KMS-11 (cell line): Measurements from ENCODE around the gene CDKN2AIPNL.

Experiments
- H2AFZ ChIP-seq: fragments of 200-600 bp; sonication (generic); 2 replicates; pipeline ENCODE4 v1.6.1; 2016; ENCODE audit warnings: antibody characterized with exemption, mixed run types, low read depth
- H3K27ac ChIP-seq: fragments of 200-600 bp; sonication (generic); 2 replicates; pipeline ENCODE4 v1.6.1; 2016; ENCODE audit warnings: mild to moderate bottlenecking, mixed run types
- H3K27me3 ChIP-seq: fragments of 200-600 bp; sonication (generic); 2 replicates; pipeline ENCODE4 v1.6.1; 2017; ENCODE audit warnings: mild to moderate bottlenecking, low read depth, mixed run types, moderate library complexity; ENCODE audit not compliant: insufficient read depth
- H3K36me3 ChIP-seq: fragments of 200-600 bp; sonication (generic); 2 replicates; pipeline ENCODE4 v1.6.1; 2017; ENCODE audit warnings: mild to moderate bottlenecking, mixed run types; ENCODE audit not compliant: insufficient read depth
- H3K4me1 ChIP-seq: fragments of 200-600 bp; sonication (generic); 2 replicates; pipeline ENCODE4 v1.6.1; 2016; ENCODE audit warnings: mild to moderate bottlenecking, low read depth, mixed run types; ENCODE audit not compliant: poor library complexity, severe bottlenecking
- H3K4me2 ChIP-seq: fragments of 200-600 bp; sonication (generic); 2 replicates; pipeline ENCODE4 v1.7.0; 2016; ENCODE audit warnings: mild to moderate bottlenecking, mixed run types
- H3K4me3 ChIP-seq: fragments of 200-600 bp; sonication (generic); IDR thresholded peaks from 2 replicates; pipeline ENCODE4 v1.6.1; 2017; ENCODE audit warnings: low read depth, low read length, mixed read lengths; ENCODE audit not compliant: insufficient read depth
- H3K79me2 ChIP-seq: fragments of 200-600 bp; sonication (generic); 2 replicates; pipeline ENCODE4 v1.6.1; 2016; ENCODE audit warnings: low read depth, mixed run types; ENCODE audit not compliant: insufficient read depth
- H3K9ac ChIP-seq: fragments of 200-600 bp; sonication (generic); 2 replicates; pipeline ENCODE4 v1.6.1; 2016; ENCODE audit warnings: mild to moderate bottlenecking, mixed run types
- H4K20me1 ChIP-seq: fragments of 200-600 bp; sonication (generic); 2 replicates; pipeline ENCODE4 v1.6.1; 2016; ENCODE audit warnings: mild to moderate bottlenecking, mixed run types; ENCODE audit not compliant: insufficient read depth
- TF ChIP-seq, protein P1 (sequence below): fragments of 200-600 bp; sonication (generic); conservative IDR thresholded peaks from 2 replicates; pipeline ENCODE4 v1.6.1; 2017; ENCODE audit warnings: low read depth, mild to moderate bottlenecking, antibody characterized with exemption, low read length, moderate library complexity, mixed read lengths

Gene CDKN2AIPNL

DNA sequence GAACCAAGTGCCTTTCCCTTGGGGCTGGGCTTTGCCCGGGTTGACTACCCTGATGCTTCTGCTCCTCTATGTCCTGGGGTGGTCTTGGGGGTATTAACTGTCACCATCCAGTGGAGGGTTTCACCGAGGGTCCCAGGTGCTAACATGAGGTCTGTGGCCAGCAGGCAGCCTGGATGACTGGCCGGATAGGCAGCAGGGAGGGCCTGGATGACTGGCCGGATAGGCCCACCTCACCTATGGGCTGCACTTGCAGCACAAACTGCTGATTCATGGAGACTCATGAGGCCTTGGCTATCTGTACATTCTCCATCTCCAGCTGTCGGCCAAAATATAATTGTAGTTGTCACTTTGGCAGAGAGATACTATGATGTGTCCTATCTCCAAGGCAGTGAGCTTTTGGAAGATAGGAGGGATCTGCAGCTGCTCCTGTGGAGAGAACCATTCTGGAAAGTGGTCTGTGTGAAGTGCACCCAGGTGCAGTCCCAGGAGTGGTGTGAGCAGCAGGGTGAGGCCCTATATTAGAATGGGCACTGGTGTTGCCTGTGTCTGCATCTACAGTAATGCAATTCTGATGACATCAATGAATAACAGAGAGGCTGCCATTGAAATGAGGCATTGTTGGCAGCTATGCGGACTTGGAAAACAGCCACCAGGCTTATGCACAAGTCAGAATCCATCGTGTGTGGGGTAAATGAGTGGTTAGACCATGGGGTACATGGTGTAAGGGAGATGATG, 26.3 kb upstream of the CDKN2AIPNL start:
- no peaks in the 10 kb centered on the region for H3K27me3 ChIP-seq
- no peak overlapping the region for H3K4me3 ChIP-seq
- H3K27ac ChIP-seq: peak overlapping the region; percentile 97
- H2AFZ ChIP-seq: peak overlapping the region; percentile 19; the same call in 1 of the 2 replicates
- H3K9ac ChIP-seq: peak overlapping the region; percentile 84
- H3K79me2 ChIP-seq: no peaks in the 10 kb centered on the region
- no peaks in the 10 kb centered on the region for H4K20me1 ChIP-seq
- peaks cover 59% of the 10 kb centered on the region for H3K4me1 ChIP-seq
- H3K4me2 ChIP-seq: peak overlapping the region; percentile 72
- no peaks in the 10 kb centered on the region for H3K36me3 ChIP-seq
- TF ChIP-seq, protein P1, sequence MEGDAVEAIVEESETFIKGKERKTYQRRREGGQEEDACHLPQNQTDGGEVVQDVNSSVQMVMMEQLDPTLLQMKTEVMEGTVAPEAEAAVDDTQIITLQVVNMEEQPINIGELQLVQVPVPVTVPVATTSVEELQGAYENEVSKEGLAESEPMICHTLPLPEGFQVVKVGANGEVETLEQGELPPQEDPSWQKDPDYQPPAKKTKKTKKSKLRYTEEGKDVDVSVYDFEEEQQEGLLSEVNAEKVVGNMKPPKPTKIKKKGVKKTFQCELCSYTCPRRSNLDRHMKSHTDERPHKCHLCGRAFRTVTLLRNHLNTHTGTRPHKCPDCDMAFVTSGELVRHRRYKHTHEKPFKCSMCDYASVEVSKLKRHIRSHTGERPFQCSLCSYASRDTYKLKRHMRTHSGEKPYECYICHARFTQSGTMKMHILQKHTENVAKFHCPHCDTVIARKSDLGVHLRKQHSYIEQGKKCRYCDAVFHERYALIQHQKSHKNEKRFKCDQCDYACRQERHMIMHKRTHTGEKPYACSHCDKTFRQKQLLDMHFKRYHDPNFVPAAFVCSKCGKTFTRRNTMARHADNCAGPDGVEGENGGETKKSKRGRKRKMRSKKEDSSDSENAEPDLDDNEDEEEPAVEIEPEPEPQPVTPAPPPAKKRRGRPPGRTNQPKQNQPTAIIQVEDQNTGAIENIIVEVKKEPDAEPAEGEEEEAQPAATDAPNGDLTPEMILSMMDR: no peak

DNA sequence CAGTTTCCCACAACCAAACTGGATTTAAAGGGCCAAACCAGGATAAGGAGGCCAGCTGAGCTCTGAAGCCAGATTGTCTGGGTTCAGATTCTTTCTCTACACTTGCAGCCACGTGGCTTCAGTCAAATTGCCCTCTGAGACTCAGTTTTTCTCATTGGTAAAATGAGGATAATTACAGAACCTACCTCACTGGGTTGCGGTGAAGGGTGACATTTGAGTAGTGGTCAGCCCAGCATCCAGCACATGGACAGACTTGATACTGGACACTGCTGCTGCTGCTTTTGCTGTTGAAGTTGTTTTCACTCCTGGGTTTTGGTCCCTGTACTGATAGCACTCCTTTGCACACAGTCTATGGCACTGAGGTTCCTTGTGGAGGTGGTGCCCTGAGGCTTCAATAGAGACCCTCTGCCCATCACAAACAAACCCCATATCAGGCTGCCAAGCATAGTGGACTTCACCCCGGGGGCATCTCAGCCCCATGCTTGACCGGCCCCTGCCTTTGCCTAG, 25.7 kb upstream of the CDKN2AIPNL start:
- H3K9ac ChIP-seq: peak overlapping the region; percentile 84
- H2AFZ ChIP-seq: peak overlapping the region; percentile 19; the same call in 1 of the 2 replicates
- H3K79me2 ChIP-seq: no peaks in the 10 kb centered on the region
- peak overlapping the region; percentile 72 for H3K4me2 ChIP-seq
- H3K27me3 ChIP-seq: no peaks in the 10 kb centered on the region
- TF ChIP-seq, protein P1: no peak
- no peak overlapping the region for H3K4me3 ChIP-seq
- H3K4me1 ChIP-seq: peaks cover 64% of the 10 kb centered on the region
- no peaks in the 10 kb centered on the region for H3K36me3 ChIP-seq
- H4K20me1 ChIP-seq: no peaks in the 10 kb centered on the region
- peak overlapping the region; percentile 97 for H3K27ac ChIP-seq

DNA sequence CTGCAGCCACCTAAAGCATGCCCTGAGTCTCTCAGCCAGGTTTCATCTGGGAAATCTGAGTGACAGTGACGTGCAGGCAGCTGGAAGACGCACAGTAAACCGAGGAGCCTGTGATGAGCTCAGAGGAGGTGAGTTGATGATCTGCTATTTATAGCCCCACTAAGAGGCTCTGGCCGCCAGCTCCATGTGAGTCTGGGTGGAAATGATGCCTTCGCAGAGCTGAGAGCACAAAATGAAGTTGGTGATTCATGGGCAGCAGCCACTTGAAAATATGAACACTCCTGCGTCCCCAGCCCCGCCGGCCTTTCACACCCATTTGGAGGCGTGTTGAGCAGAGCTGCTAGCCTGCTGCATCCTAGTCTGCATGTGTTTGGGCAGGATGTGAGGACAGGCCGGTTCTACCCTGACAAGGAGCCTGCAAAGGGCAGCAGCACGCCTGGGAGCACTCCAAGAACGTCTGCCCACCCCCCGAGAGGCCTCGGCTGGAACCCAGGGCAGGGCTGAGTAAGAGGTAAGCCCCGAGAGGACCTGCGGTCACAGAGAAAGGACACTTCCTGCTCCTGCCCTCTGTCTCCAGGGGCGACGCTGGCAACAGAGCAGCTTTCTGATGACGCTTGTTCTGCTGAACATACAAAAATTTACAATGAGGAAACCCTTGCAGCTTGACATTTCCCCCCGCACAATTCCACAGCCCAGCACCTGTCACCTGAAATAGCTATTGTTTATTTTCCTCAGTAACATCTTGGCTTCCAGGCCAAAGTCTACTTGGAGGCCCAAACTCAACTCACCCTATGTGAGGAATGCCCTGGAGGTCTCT, 25.1 kb upstream of the CDKN2AIPNL start:
- no peaks in the 10 kb centered on the region for H3K79me2 ChIP-seq
- no peaks in the 10 kb centered on the region for H3K36me3 ChIP-seq
- peak overlapping the region; percentile 52; the same call in 1 of the 2 replicates for H2AFZ ChIP-seq
- H3K9ac ChIP-seq: peak overlapping the region; percentile 84
- no peaks in the 10 kb centered on the region for H3K27me3 ChIP-seq
- peak overlapping the region; percentile 72 for H3K4me2 ChIP-seq
- TF ChIP-seq, protein P1: no peak
- no peak overlapping the region for H3K4me3 ChIP-seq
- peaks cover 68% of the 10 kb centered on the region for H3K4me1 ChIP-seq
- H3K27ac ChIP-seq: peak overlapping the region; percentile 97
- H4K20me1 ChIP-seq: no peaks in the 10 kb centered on the region

DNA sequence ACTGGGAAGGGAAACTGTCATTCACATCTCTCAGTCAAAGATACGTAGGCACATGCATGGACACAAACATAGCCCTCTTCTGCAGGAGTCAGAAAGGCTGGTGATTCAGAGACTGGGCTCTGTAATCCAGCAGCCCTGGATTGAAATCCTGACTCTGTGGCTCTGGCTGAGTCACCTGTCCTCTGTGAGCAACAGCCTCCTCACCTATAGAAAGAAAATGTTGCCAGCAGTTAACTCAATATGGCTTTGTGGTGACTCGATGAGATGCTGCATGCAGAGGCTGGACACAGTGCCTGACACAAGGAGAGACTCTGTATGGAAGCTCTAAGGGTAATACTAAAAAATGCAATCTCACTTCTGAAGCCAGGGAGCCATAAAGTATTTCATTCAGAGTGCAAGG, 23.9 kb upstream of the CDKN2AIPNL start:
- H3K79me2 ChIP-seq: no peaks in the 10 kb centered on the region
- no peaks in the 10 kb centered on the region for H3K36me3 ChIP-seq
- peak overlapping the region; percentile 72 for H3K4me2 ChIP-seq
- H4K20me1 ChIP-seq: no peaks in the 10 kb centered on the region
- TF ChIP-seq, protein P1: no peak
- no peaks in the 10 kb centered on the region for H3K27me3 ChIP-seq
- no peak overlapping the region for H3K4me3 ChIP-seq
- peaks cover 80% of the 10 kb centered on the region for H3K4me1 ChIP-seq
- H3K27ac ChIP-seq: peak overlapping the region; percentile 97
- H2AFZ ChIP-seq: peak overlapping the region; percentile 52; the same call in 1 of the 2 replicates
- H3K9ac ChIP-seq: peak overlapping the region; percentile 84
